DND-41 (cell line): Measurements from ENCODE around the gene FAM136A.
"Not testable (repeated sequence)": the region's sequence is repeated elsewhere in the genome, so short reads cannot be mapped to it uniquely, and the experiment has no call there.

Experiments
- CTCF ChIP-seq: IDR thresholded peaks from 2 replicates; pipeline ENCODE4 v1.5.1; 2012; ENCODE audit warnings: borderline replicate concordance, low read length, moderate library complexity, mild to moderate bottlenecking; ENCODE audit not compliant: poor library complexity, severe bottlenecking; ENCODE audit errors: extremely low read depth
- EZH2 ChIP-seq: IDR thresholded peaks from 3 replicates; pipeline ENCODE4 v1.6.1; 2012; ENCODE audit warnings: borderline replicate concordance, low read depth, mild to moderate bottlenecking, moderate library complexity, low read length, inconsistent platforms; ENCODE audit not compliant: severe bottlenecking

- not testable (repeated sequence) for TF ChIP-seq CTCF, EZH2
Measured at GRCh38 chr2:70269422-70270302, 32.2 kb downstream of the FAM136A start.
